Measurements from ENCODE around the gene BRINP1. TPM values are rescaled to one million over a fixed set of nuclear protein-coding genes. Genes with fewer than 3 reads are reported as not detected.

BRINP1 gene
- total and polyA plus RNA-seq, 2 donors (not counting 3 experiments of a cell fraction or from before 2014, with no cell fraction given) = 0.04 TPM; not detected in 1

- H3K9me1 ChIP-seq (replicated peaks; ENCODE audit: control insufficient read depth, extremely low read depth, insufficient read depth, low read length) = no peaks in the 10 kb centered on the region
- no peaks in the 10 kb centered on the region for H3K9me3 ChIP-seq (replicated peaks; ENCODE audit: control insufficient read depth, insufficient read depth, low read length)
- H3K79me2 ChIP-seq (ENCODE audit: control insufficient read depth, insufficient read depth, low read length) = no peaks in the 10 kb centered on the region
- H4K20me1 ChIP-seq (replicated peaks; ENCODE audit: control insufficient read depth, extremely low read depth, insufficient read depth, low read length) = no peaks in the 10 kb centered on the region
- H3K4me1 ChIP-seq (ENCODE audit: control insufficient read depth, extremely low read depth, insufficient read depth, low read length) = no peaks in the 10 kb centered on the region
- DNase-seq (ENCODE audit: low read depth, low spot score) = no peak
- no peak overlapping the region for H2AFZ ChIP-seq (ENCODE audit: low read depth, low read length)
- H3K27me3 ChIP-seq (ENCODE audit: control insufficient read depth in 2 of 2, insufficient read depth in 2 of 2, low read length in 2 of 2) = no peaks in the 10 kb centered on the region
- H3K27ac ChIP-seq (ENCODE audit: insufficient read depth, low read depth, low read length) = no peak overlapping the region
- POLR2A ChIA-PET = no interaction called here
- H3K4me2 ChIP-seq (ENCODE audit: insufficient read depth, low read length) = no peak overlapping the region
- intact Hi-C loops (cut with micrococcal nuclease) = no loop called here
- no peak overlapping the region for H3K4me3 ChIP-seq (replicated peaks in 1 of 3; ENCODE audit: insufficient read depth in 1 of 3, low read depth in 1 of 3, low read length in 3 of 3)
- BruUV-seq (replicated peaks) = no TSS peak
- dilution Hi-C loops (cut with MboI; ENCODE audit: extremely low pct_ligation_motif_present, low sequenced_read_pairs) = no loop called here
- CTCF ChIA-PET = no interaction called here
- no peak for TF ChIP-seq MAX (IDR thresholded peaks at IDR 0.05; ENCODE audit: insufficient read depth, insufficient read length)
- no peak for TF ChIP-seq GATA2 (IDR thresholded peaks at IDR 0.05; ENCODE audit: insufficient read depth, insufficient read length, low read depth, low read length)
- TF ChIP-seq JUN (IDR thresholded peaks at IDR 0.05; ENCODE audit: borderline replicate concordance, insufficient read depth, insufficient read length, low read depth) = no peak
- no peak for FAIRE-seq
- no peaks in the 10 kb centered on the region for H3K36me3 ChIP-seq (ENCODE audit: control insufficient read depth in 2 of 2, extremely low read depth in 1 of 2, insufficient read depth in 2 of 2, low read length in 2 of 2)
- no peak overlapping the region for H3K9ac ChIP-seq (replicated peaks; ENCODE audit: extremely low read depth, insufficient read depth, low read length)
These were observed 36.7 kb downstream of the BRINP1 start for GRCh38 chr9:119332522-119332921.

GRCh38 chr9:119322184-119322583, 47.1 kb downstream of the BRINP1 start:
- Histone ChIP-seq H3K27me3 (ENCODE audit: control insufficient read depth in 2 of 2, insufficient read depth in 2 of 2, low read length in 2 of 2) (no peaks in the 10 kb centered on the region), H3K27ac (ENCODE audit: insufficient read depth, low read depth, low read length) (no peak overlapping the region), H3K79me2 (ENCODE audit: control insufficient read depth, insufficient read depth, low read length) (no peaks in the 10 kb centered on the region), H3K4me3 (replicated peaks in 1 of 3; ENCODE audit: insufficient read depth in 1 of 3, low read depth in 1 of 3, low read length in 3 of 3) (no peak overlapping the region), H2AFZ (ENCODE audit: low read depth, low read length) (no peak overlapping the region), H3K9me1 (replicated peaks; ENCODE audit: control insufficient read depth, extremely low read depth, insufficient read depth, low read length) (no peaks in the 10 kb centered on the region), H3K36me3 (ENCODE audit: control insufficient read depth in 2 of 2, extremely low read depth in 1 of 2, insufficient read depth in 2 of 2, low read length in 2 of 2) (no peaks in the 10 kb centered on the region), H3K4me1 (ENCODE audit: control insufficient read depth, extremely low read depth, insufficient read depth, low read length) (no peaks in the 10 kb centered on the region), H3K9ac (replicated peaks; ENCODE audit: extremely low read depth, insufficient read depth, low read length) (no peak overlapping the region), H3K9me3 (replicated peaks; ENCODE audit: control insufficient read depth, insufficient read depth, low read length) (no peaks in the 10 kb centered on the region), H4K20me1 (replicated peaks; ENCODE audit: control insufficient read depth, extremely low read depth, insufficient read depth, low read length) (no peaks in the 10 kb centered on the region), H3K4me2 (ENCODE audit: insufficient read depth, low read length) (no peak overlapping the region)
- FAIRE-seq (no peak), DNase-seq (ENCODE audit: low read depth, low spot score) (no peak)
- dilution Hi-C loops (cut with MboI; ENCODE audit: extremely low pct_ligation_motif_present, low sequenced_read_pairs) = no loop called here
- TF ChIP-seq GATA2 (IDR thresholded peaks at IDR 0.05; ENCODE audit: insufficient read depth, insufficient read length, low read depth, low read length) (no peak), FOS (IDR thresholded peaks at IDR 0.05; ENCODE audit: borderline replicate concordance, insufficient read depth, low read length) (no peak), CTCF (IDR thresholded peaks at IDR 0.05; ENCODE audit: extremely low read depth in 1 of 2, insufficient read depth in 1 of 2, low read depth in 1 of 2, low read length in 2 of 2) (no peak), MAX (IDR thresholded peaks at IDR 0.05; ENCODE audit: insufficient read depth, insufficient read length) (no peak), JUN (IDR thresholded peaks at IDR 0.05; ENCODE audit: borderline replicate concordance, insufficient read depth, insufficient read length, low read depth) (no peak), MYC (IDR thresholded peaks at IDR 0.05; ENCODE audit: low read depth, low read length) (no peak)
- no TSS peak for BruUV-seq (replicated peaks)
- POLR2A ChIA-PET = no interaction called here
- CTCF ChIA-PET = no interaction called here
- intact Hi-C loops (cut with micrococcal nuclease) = no loop called here

Data from endothelial cell of umbilical vein (primary cell).